Inflammatory macrophage (primary cell): ENCODE results near the gene AP3S2.
A peak's percentile ranks its signal among the peaks of the same experiment; 100 is the strongest.
"Not testable (repeated sequence)": the region's sequence is repeated elsewhere in the genome, so short reads cannot be mapped to it uniquely, and the experiment has no call there.

Source experiments
- DNase-seq, 2 donors: peaks; one replicate each; pipeline ENCODE4 v3.0.0-alpha.2; 2020 to 2022

Gene AP3S2

DNA sequence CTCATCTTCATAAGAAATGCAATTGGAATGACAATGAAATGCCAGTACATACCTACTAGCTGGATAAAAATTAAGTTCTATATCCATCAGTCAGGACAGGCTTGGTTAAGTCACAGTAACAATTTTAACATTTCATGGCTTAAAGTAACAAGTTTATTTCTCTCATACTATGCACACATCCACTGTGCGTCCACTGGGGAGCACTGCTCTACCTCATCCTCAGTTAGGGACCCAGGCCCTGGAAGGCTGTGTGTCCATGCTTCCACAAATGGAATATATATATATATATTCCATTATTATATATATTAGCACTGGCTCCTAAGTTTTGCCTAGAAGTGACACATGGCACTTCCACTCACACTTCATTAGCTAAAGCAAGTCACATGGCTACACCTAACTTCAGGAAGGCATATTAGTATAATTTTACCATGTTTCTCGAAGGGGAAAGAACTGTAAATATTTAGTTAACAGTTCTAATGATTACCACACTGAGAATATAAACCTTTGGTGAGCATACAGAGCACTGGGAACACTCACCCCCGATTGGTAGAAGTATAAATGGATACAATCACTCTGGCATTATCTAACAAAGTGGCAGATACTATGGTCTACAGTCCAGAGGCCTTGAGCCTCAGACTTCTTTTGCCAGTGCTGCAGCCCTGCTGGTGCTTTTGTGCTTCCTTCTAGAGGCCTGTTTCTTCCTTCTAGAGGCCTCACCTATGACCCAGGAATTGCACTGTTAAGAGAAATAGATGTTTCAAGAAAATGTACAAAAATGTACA lies 28.6 kb downstream of the AP3S2 start:
- no peak for DNase-seq

DNA sequence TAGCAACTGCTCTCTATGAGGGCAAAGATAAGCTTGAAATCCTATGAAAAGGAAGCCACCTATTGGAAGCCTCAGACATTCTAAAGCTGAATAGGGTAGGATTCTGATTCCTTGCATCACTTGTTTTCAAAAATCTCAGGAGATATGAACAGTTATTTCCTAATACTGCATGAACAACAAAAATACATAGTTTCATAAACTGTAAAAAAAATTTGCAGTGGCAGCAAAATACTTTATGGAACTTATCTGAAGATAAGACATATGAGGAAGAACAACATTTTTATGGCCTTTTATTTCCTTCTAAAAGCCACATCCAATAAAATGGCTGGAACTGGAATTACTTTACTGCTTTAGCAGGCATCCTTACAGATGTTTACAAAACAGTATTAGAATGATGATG lies 29.9 kb downstream of the AP3S2 start:
- no peak for DNase-seq

- DNase-seq = no peak
Observed at GRCh38 chr15:89860891-89861290, 32.9 kb downstream of the AP3S2 start.

DNA sequence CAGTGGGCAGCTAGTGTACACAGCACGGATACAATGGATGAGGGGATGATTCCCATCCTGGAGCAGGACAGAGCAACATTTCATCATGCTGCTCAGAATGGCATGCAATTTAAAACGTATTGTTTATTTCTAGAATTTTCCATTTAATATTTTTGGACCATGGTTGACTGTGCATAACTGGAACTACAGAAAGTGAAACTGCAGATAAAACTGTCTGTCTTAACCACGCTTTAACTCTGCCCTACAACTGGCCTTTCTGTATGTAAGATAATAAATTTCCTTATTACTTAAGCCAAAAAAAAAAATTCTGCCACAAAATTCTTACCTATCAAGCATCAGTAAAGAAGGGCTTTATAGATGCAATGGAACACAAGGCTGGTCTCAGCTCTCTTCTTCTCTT lies 33.4 kb downstream of the AP3S2 start:
- no peak for DNase-seq

DNA sequence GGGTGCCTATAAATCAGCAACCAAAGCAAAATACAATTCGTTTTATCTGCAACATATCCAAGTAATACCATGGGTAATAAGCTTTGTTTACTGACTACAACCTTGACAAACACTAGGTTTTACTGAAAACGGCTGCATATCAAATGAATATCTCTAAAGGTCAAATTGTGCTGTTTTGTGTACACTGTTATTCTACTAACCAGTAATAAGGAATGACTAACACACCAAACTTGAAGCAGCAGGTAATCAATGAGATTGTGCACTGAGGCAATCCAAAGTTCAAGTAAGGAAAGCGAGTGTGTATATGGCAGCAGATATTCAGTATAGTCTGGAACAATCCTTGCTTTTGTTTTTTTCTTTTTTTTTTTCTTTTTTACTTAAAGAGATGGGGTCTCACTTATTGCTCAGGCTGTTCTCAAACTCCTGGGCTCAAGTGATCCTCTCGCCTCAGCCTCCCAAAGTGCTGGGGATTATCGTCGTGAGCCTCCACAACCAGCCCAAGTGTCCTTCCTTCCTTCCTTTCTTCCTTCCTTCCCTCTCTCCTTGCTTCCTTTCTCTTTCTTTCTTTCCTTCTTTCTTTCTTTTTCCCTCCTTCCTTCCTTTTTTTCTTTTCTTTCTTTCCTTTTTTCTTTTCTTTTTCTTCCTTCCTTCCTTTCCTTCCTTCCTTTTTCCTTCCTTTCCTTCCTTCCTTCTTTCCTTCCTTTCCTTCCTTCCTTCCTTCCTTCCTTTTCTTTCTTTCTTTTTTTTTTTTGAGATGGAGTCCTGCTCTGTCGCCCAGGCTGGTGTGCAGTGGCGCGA lies 34.9 kb downstream of the AP3S2 start:
- no peak for DNase-seq

- DNase-seq = no peak
Observed at GRCh38 chr15:89857673-89858072, 36.1 kb downstream of the AP3S2 start.

GRCh38 chr15:89855948-89856347 lies 37.8 kb downstream of the AP3S2 start:
- no peak for DNase-seq

- DNase-seq = not testable (repeated sequence)
Observed at GRCh38 chr15:89854863-89855262, 38.9 kb downstream of the AP3S2 start.

DNA sequence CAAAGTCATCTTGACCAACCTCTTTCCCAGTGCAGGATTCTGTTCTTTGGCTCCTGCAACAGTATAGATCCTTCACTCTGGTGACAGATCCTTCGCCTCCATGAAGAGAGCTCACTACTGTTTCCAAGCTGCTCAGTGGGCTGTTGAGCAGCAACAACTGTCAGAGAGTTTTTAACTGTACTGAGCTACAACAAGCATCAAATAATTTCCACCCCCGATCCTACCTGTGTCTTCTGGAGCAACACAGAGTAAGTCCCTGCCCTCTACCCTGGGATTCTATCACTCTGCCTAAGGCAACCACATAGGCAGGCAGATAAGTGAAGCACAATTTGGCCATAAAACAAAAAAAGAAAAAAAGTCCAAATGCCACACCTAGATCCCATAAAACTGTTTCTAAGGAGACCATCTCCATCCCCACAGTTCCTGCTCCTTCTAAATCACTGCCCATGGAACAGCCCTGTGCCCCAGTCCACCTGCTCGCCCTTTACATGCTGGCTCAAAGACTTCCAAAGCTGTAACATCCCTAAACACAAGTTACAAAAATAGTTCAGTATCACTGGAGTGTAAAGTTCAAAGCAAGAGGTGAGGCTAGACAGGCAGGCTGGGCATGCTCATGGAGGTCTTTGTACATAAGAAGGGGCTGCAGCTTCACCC lies 41.3 kb downstream of the AP3S2 start:
- DNase-seq = no peak

- DNase-seq = peak; percentile 22 to 72
Observed at GRCh38 chr15:89851673-89852341, 42.0 kb downstream of the AP3S2 start.

DNA sequence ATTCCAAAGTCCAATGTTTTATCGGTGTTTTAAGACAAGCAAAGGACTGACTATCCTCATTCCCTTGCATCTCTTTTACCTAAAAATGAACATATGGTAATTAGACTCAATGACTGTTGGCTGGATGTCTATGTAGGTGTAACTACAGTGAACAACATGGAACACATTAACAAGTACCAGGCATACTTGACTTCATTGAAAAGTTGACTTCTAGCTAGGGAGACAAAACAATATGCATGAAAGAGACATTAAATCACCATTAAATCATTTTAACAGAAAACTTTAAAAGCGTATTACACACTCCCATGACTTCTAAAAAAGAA lies 44.9 kb downstream of the AP3S2 start:
- no peak for DNase-seq

- no peak for DNase-seq
Observed at GRCh38 chr15:89847101-89847500, 46.7 kb downstream of the AP3S2 start.

- no peak for DNase-seq
Observed at GRCh38 chr15:89845305-89845893, 48.4 kb downstream of the AP3S2 start.

GRCh38 chr15:89841962-89842361 lies 51.8 kb downstream of the AP3S2 start:
- no peak for DNase-seq

DNA sequence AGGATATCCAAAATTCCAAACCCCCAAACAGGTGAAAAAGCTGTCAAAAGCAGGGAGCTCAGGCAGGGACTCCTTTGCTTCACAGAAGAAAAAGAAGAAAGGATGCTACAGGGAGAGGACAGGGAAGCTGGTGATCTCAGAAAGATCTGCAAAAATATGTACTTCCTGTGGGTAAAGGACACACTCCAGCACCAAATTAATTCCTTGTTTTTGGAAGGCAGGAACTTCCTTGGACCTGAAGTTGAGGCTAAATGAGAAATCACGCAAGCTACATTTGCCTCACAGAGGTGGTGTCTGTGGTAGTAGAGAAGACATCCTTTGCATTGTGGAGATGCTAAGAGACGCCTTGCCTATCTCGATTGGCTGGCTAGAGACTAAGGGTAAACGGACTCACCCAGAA lies 52.5 kb downstream of the AP3S2 start:
- no peak for DNase-seq

GRCh38 chr15:89839167-89839810 lies 54.5 kb downstream of the AP3S2 start:
- peak; percentile 40 to 62 for DNase-seq

DNA sequence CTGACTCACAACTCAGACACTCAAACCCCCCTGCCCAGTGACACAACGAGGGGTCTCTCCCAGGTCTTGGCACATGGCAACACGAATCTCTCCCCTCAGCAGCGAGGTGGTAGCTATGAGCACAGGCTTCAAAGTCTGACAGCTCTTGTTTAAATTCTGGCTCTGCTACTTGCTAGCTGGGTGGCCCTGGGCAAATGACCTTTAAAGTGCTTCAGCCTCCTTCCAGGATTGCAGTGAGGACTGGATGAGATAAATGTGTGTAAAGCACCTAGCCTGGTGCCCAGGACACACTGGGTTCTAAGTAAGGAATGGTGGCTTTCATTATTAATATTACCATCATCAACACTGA lies 56.0 kb downstream of the AP3S2 start:
- no peak for DNase-seq

DNA sequence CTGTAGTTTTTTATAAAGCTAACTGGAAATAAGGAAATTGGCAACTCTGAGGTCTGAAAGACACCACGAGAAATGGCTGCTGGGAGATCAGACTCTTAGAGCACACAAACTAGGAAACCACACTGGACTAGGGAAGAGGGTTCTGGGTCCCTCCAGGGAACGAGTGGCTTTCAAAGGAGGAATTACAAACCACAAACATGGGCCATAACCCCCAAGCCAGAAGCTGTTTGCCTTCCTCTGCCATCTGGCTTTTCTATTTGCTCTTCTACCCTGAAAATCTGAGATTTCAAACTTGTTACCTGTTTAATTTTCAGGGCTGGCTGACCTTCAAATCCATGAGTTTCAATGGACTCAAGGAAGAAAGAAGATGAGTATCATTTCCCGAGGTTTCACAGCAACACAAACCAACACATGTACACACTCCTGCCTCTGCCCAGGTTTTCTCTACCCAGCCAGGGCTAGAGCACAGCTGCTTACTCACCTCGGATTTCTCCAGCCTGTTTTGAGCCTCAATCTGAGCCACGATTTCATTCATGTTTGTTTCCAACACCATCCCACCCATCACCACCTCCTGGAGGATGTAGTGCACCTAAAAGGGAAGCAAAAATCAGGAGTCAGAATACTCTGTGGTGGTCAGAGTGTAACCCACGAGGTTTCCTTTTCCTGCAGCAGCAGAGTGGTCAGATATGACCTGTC lies 56.5 kb downstream of the AP3S2 start:
- peak; percentile 49 to 53 for DNase-seq

GRCh38 chr15:89836267-89837133 lies 57.3 kb downstream of the AP3S2 start:
- peak; percentile 74 to 82 for DNase-seq

DNA sequence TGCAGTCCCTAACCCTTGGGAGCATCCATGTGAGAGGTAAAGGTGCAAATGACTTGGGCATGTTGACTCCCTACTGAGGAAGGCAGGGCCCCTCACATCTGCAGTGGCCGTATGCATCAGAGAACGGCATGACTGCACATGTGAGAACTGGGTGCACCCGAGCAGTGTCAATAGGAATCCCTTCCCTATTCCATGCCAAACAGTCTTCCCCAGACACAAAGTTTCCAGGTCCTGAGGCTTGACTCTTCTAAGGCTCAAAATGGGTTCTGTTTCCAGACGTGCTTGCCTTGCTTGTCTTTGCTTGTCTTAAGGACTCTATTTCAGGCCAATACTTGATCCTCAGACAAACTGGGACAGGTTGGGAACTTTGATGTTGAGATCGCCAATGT lies 58.6 kb downstream of the AP3S2 start:
- DNase-seq = no peak
